ENCODE results near the gene CDYL. TPM values are rescaled to one million over a fixed set of nuclear protein-coding genes. Genes with fewer than 3 reads are reported as not detected.

The CDYL gene
- total RNA-seq, 1 donor from 2014 or later = 30.4 TPM

- no peak for DNase-seq (ENCODE audit: low spot score)
Observed at GRCh38 chr6:4883298-4883697, 107.1 kb downstream of the CDYL start.

GRCh38 chr6:4884646-4885340 is 108.6 kb downstream of the CDYL start:
- no peak for DNase-seq (ENCODE audit: low spot score)

GRCh38 chr6:4885341-4885933 is 109.2 kb downstream of the CDYL start:
- no peak for DNase-seq (ENCODE audit: low spot score)

GRCh38 chr6:4888841-4889240 is 112.6 kb downstream of the CDYL start:
- no peak for DNase-seq (ENCODE audit: low spot score)

- DNase-seq (ENCODE audit: low spot score) = no peak
Observed at GRCh38 chr6:4889701-4890100, 113.5 kb downstream of the CDYL start.

- DNase-seq (ENCODE audit: low spot score) = no peak
Observed at GRCh38 chr6:4890191-4890590, 114.0 kb downstream of the CDYL start.

GRCh38 chr6:4890627-4891026 is 114.4 kb downstream of the CDYL start:
- DNase-seq (ENCODE audit: low spot score) = no peak

- no peak for DNase-seq (ENCODE audit: low spot score)
Observed at GRCh38 chr6:4891141-4891540, 114.9 kb downstream of the CDYL start.

GRCh38 chr6:4892785-4893485 is 116.7 kb downstream of the CDYL start:
- DNase-seq (ENCODE audit: low spot score) = no peak

GRCh38 chr6:4894049-4894448 is 117.8 kb downstream of the CDYL start:
- no peak for DNase-seq (ENCODE audit: low spot score)

- no peak for DNase-seq (ENCODE audit: low spot score)
Observed at GRCh38 chr6:4895971-4896370, 119.8 kb downstream of the CDYL start.

- DNase-seq (ENCODE audit: low spot score) = no peak
Observed at GRCh38 chr6:4896401-4896800, 120.2 kb downstream of the CDYL start.

- DNase-seq (ENCODE audit: low spot score) = no peak
Observed at GRCh38 chr6:4899249-4900034, 123.2 kb downstream of the CDYL start.

GRCh38 chr6:4901386-4902061 is 125.3 kb downstream of the CDYL start:
- DNase-seq (ENCODE audit: low spot score) = peak; percentile 20

GRCh38 chr6:4902363-4902762 is 126.2 kb downstream of the CDYL start:
- DNase-seq (ENCODE audit: low spot score) = no peak

GRCh38 chr6:4903121-4903520 is 126.9 kb downstream of the CDYL start:
- DNase-seq (ENCODE audit: low spot score) = no peak

- no peak for DNase-seq (ENCODE audit: low spot score)
Observed at GRCh38 chr6:4903751-4904370, 127.7 kb downstream of the CDYL start.

- DNase-seq (ENCODE audit: low spot score) = no peak
Observed at GRCh38 chr6:4904461-4905025, 128.3 kb downstream of the CDYL start.

- no peak for DNase-seq (ENCODE audit: low spot score)
Observed at GRCh38 chr6:4905826-4906225, 129.6 kb downstream of the CDYL start.

GRCh38 chr6:4906293-4907276 is 130.4 kb downstream of the CDYL start:
- DNase-seq (ENCODE audit: low spot score) = no peak
